Endothelial cell of umbilical vein (primary cell): Measurements from ENCODE around the gene MED14. TPM values are rescaled to one million over a fixed set of nuclear protein-coding genes. Genes with fewer than 3 reads are reported as not detected.

Experiments used
- BruUV-seq: library from RNA; stranded (reverse); fragments of 400-500 nt; replicated peaks from 2 replicates; lab custom pipeline; 2021; lab: Mats Ljungman, UMichigan
- CTCF ChIA-PET: fragments of 300-600, 350-600 bp; sonication (Branson Sonifier 250); formaldehyde crosslinking; loops from one replicate; lab custom pipeline; 2021; ENCODE audit warnings: antibody characterized with exemption, inconsistent platforms; lab: Charles Lee
- POLR2A ChIA-PET: fragments of 300-600, 350-600 bp; sonication (Branson Sonifier 250); formaldehyde crosslinking; loops from one replicate; lab custom pipeline; 2021; ENCODE audit warnings: antibody characterized with exemption, inconsistent platforms; lab: Charles Lee
- DNase-seq: peaks from one replicate; pipeline ENCODE4 v3.0.0-alpha.2; 2011; ENCODE audit warnings: low read depth, low spot score
- FAIRE-seq: peaks from 2 replicates; lab custom pipeline; 2011; peaks lifted over from hg19 to GRCh38; lab: Jason Lieb, UNC
- H2AFZ ChIP-seq: 2 replicates; pipeline ENCODE4 v1.6.0; 2012; ENCODE audit warnings: low read depth, low read length, control low read depth, inconsistent platforms
- H3K27ac ChIP-seq: 2 replicates; pipeline ENCODE4 v1.5.1; 2011; ENCODE audit warnings: low read depth, mild to moderate bottlenecking, control low read depth, low read length, moderate library complexity; ENCODE audit not compliant: insufficient read depth
- H3K27me3 ChIP-seq, 2 experiments: 2 replicates each; pipeline versions ENCODE4 v1.6.0 to v1.6.1; 2011; ENCODE audit warnings: low read length in 2 of 2, mixed read lengths in 1 of 2; ENCODE audit not compliant: control insufficient read depth in 2 of 2, insufficient read depth in 2 of 2
- H3K36me3 ChIP-seq, 2 experiments: 2 replicates in 1 of 2; 3 replicates in 1 of 2; pipeline ENCODE4 v1.5.1; 2011; ENCODE audit warnings: low read length in 2 of 2, mild to moderate bottlenecking in 1 of 2, moderate library complexity in 1 of 2; ENCODE audit not compliant: control insufficient read depth in 2 of 2, insufficient read depth in 2 of 2; ENCODE audit errors: extremely low read depth in 1 of 2
- H3K4me1 ChIP-seq: 3 replicates; pipeline ENCODE4 v1.5.1; 2011; ENCODE audit warnings: mild to moderate bottlenecking, low read length; ENCODE audit not compliant: control insufficient read depth, insufficient read depth; ENCODE audit errors: extremely low read depth
- H3K4me2 ChIP-seq: 2 replicates; pipeline ENCODE4 v1.6.1; 2011; ENCODE audit warnings: low read length, control low read depth, mixed read lengths; ENCODE audit not compliant: insufficient read depth
- H3K4me3 ChIP-seq, 3 experiments: fragments of 200-600 bp in 1 of 3; sonication (generic), shearing (Covaris generic) in 1 of 3; replicated peaks in 1 of 3; 2 replicates each; pipeline ENCODE4 v1.5.1; 2011 to 2016; ENCODE audit warnings: control low read depth in 3 of 3, low read length in 3 of 3, mild to moderate bottlenecking in 2 of 3, inconsistent platforms in 1 of 3, low read depth in 1 of 3, moderate library complexity in 1 of 3; ENCODE audit not compliant: insufficient read depth in 1 of 3
- H3K79me2 ChIP-seq: 2 replicates; pipeline ENCODE4 v1.6.0; 2012; ENCODE audit warnings: low read length, inconsistent platforms; ENCODE audit not compliant: control insufficient read depth, insufficient read depth
- H3K9ac ChIP-seq: replicated peaks from 2 replicates; pipeline ENCODE3; 2011; ENCODE audit warnings: low read length, control low read depth; ENCODE audit not compliant: insufficient read depth; ENCODE audit errors: extremely low read depth
- H3K9me1 ChIP-seq: replicated peaks from 3 replicates; pipeline ENCODE4 v1.6.0; 2011; ENCODE audit warnings: mild to moderate bottlenecking, low read length; ENCODE audit not compliant: control insufficient read depth, insufficient read depth; ENCODE audit errors: extremely low read depth
- H3K9me3 ChIP-seq: replicated peaks from 2 replicates; pipeline ENCODE4 v1.5.1; 2012; ENCODE audit warnings: low read length, inconsistent platforms; ENCODE audit not compliant: control insufficient read depth, insufficient read depth
- H4K20me1 ChIP-seq: replicated peaks from 2 replicates; pipeline ENCODE3; 2011; ENCODE audit warnings: mild to moderate bottlenecking, low read length; ENCODE audit not compliant: control insufficient read depth, insufficient read depth; ENCODE audit errors: extremely low read depth
- FOS ChIP-seq: IDR thresholded peaks from 2 replicates; pipeline ENCODE4 v1.6.1; 2011; ENCODE audit warnings: mild to moderate bottlenecking, low read length, moderate library complexity, borderline replicate concordance; ENCODE audit not compliant: insufficient read depth
- GATA2 ChIP-seq: IDR thresholded peaks from 2 replicates; pipeline ENCODE4 v1.7.0; 2011; ENCODE audit warnings: low read depth, mild to moderate bottlenecking, moderate library complexity, mixed read lengths, low read length; ENCODE audit not compliant: insufficient read length, insufficient read depth
- MYC ChIP-seq: IDR thresholded peaks from one replicate; pipeline ENCODE4 v1.6.1; 2011; ENCODE audit warnings: mild to moderate bottlenecking, low read depth, low read length
- POLR2AphosphoS5 ChIP-seq: IDR thresholded peaks from 2 replicates; pipeline ENCODE4 v1.6.1; 2012; ENCODE audit warnings: low read depth, mild to moderate bottlenecking, control low read depth, low read length, moderate library complexity; ENCODE audit not compliant: insufficient read depth
- dilution Hi-C: fragments of 300-500 bp; cut with MboI; formaldehyde crosslinking; loops from one replicate; pipeline ENCODE4 v1.15.0; 2019; ENCODE audit warnings: low sequenced_read_pairs; ENCODE audit not compliant: extremely low pct_ligation_motif_present
- intact Hi-C: fragments of 100-400 bp; cut with micrococcal nuclease; formaldehyde crosslinking; loops from one replicate; pipeline ENCODE4 v1.10.0; 2022
- polyA plus RNA-seq, 4 experiments: library from polyadenylated mRNA; depleted of rRNA in 3 of 4; stranded (reverse) in 3 of 4; unstranded in 1 of 4; fragments of >200 nt; gene quantifications; 2 replicates each; pipeline versions ENCODE4 v1.2.1 to v1.2.3, GENCODE V29; 2011 to 2012; ENCODE audit warnings: missing spikeins in 1 of 4
- total RNA-seq: library from RNA; stranded (reverse); gene quantifications from 2 replicates; pipeline ENCODE4 v1.2.3, GENCODE V29; 2021
- TF ChIP-seq, protein P1 (sequence below), 2 donors: IDR thresholded peaks; 1 replicate in 1 of 2; 2 replicates in 1 of 2; pipeline ENCODE4 v1.5.1; 2011; ENCODE audit warnings: low read length in 2 of 2, mild to moderate bottlenecking in 2 of 2, moderate library complexity in 2 of 2, control low read depth in 1 of 2, inconsistent platforms in 1 of 2, low read depth in 1 of 2; ENCODE audit not compliant: insufficient read depth in 1 of 2; ENCODE audit errors: extremely low read depth in 1 of 2
- TF ChIP-seq, protein P2 (sequence below): IDR thresholded peaks from 2 replicates; pipeline ENCODE4 v1.6.1; 2011; ENCODE audit not compliant: insufficient read depth, insufficient read length

The MED14 gene
- total and polyA plus RNA-seq, 2 donors (not counting 3 experiments of a cell fraction or from before 2014, with no cell fraction given) = 25.6 to 55.8 TPM

DNA sequence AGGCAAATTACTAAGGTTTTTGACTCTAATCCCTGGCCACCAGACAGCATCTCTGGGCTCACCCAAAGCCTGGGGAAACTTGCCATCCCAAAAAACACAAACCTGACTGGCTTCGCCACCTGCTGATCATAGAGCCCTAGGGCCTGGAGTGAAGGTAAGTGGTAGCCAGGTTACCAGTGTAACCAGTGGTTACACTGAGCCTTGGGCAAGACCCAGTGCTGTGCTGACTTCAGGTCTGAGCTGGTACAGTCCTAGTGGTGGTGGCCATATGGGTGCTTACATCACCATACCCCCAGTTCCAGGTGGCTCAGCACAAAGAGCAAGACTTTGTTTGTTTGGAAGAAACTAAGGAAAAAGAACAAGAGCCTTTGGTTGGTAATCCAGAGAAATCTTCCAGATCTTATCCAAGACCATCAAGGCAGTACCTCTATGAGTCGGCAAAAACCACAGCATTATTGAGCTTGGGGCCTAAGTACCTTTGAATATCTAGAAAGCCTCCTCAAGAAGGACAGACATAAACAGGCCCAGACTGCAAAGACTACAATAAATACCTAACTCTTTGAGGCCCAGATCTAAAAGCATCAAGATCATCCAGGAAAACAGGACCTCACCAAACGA, 13.7 kb downstream of the MED14 start:
- H3K36me3 ChIP-seq = no peaks in the 10 kb centered on the region
- BruUV-seq = no TSS peak
- H3K9me1 ChIP-seq = no peaks in the 10 kb centered on the region
- H4K20me1 ChIP-seq = no peaks in the 10 kb centered on the region
- no peak overlapping the region for H2AFZ ChIP-seq
- dilution Hi-C loops (no loop called here), intact Hi-C loops (no loop called here)
- ChIA-PET CTCF (interaction anchor here (0.7 kb wide), 1 partner anchor 73 kb away, joined by 3 read pairs; no protein-coding TSS in a partner anchor), POLR2A (no interaction called here)
- TF ChIP-seq POLR2AphosphoS5 (no peak), MYC (no peak), GATA2 (no peak), FOS (no peak)
- TF ChIP-seq, protein P1, sequence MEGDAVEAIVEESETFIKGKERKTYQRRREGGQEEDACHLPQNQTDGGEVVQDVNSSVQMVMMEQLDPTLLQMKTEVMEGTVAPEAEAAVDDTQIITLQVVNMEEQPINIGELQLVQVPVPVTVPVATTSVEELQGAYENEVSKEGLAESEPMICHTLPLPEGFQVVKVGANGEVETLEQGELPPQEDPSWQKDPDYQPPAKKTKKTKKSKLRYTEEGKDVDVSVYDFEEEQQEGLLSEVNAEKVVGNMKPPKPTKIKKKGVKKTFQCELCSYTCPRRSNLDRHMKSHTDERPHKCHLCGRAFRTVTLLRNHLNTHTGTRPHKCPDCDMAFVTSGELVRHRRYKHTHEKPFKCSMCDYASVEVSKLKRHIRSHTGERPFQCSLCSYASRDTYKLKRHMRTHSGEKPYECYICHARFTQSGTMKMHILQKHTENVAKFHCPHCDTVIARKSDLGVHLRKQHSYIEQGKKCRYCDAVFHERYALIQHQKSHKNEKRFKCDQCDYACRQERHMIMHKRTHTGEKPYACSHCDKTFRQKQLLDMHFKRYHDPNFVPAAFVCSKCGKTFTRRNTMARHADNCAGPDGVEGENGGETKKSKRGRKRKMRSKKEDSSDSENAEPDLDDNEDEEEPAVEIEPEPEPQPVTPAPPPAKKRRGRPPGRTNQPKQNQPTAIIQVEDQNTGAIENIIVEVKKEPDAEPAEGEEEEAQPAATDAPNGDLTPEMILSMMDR (IDR thresholded peaks at IDR 0.05; ENCODE audit: extremely low read depth in 1 of 2, insufficient read depth in 1 of 2, low read depth in 1 of 2, low read length in 2 of 2) = no peak
- TF ChIP-seq, protein P2, sequence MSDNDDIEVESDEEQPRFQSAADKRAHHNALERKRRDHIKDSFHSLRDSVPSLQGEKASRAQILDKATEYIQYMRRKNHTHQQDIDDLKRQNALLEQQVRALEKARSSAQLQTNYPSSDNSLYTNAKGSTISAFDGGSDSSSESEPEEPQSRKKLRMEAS = no peak
- H3K4me2 ChIP-seq = no peak overlapping the region
- H3K4me1 ChIP-seq = peaks cover 3% of the 10 kb centered on the region
- H3K4me3 ChIP-seq = no peak overlapping the region
- H3K9ac ChIP-seq = no peak overlapping the region
- H3K27ac ChIP-seq = no peak overlapping the region
- no peak for DNase-seq
- no peaks in the 10 kb centered on the region for H3K9me3 ChIP-seq
- H3K79me2 ChIP-seq = peaks cover 47% of the 10 kb centered on the region
- no peak for FAIRE-seq
- H3K27me3 ChIP-seq = no peaks in the 10 kb centered on the region
